Right ventricle myocardium inferior (tissue), 1 donor: ENCODE results near the gene GPSM1. TPM values are rescaled to one million over a fixed set of nuclear protein-coding genes. Genes with fewer than 3 reads are reported as not detected.
A peak's percentile ranks its signal among the peaks of the same experiment; 100 is the strongest.

Source experiments
- ATAC-seq: fragments of 200-7000 bp; cut with Tn5 transposase; one replicate; pipeline ENCODE4 v1.9.1; 2020; ENCODE audit warnings: mild to moderate bottlenecking, moderate library complexity
- DNase-seq: peaks from one replicate; pipeline ENCODE4 v3.0.0; 2021; ENCODE audit errors: missing footprints
- intact Hi-C: fragments of 100-400 bp; cut with DNase I; formaldehyde crosslinking; loops from one replicate; pipeline ENCODE4 v1.11.0; 2022
- total RNA-seq: library from RNA; stranded (reverse); fragmentation: NEBNext Ultra II Directional; extraction: Animal tissue kit (Norgen Biotek cat#: 25700); gene quantifications from one replicate; pipeline ENCODE4 v1.2.1, GENCODE V29; 2021
- donor health status: DM: no; HTN: yes; CAD: no; lungs with severe emphysema.

The GPSM1 gene
- total RNA-seq, 1 donor from 2014 or later = 48.6 TPM

DNA sequence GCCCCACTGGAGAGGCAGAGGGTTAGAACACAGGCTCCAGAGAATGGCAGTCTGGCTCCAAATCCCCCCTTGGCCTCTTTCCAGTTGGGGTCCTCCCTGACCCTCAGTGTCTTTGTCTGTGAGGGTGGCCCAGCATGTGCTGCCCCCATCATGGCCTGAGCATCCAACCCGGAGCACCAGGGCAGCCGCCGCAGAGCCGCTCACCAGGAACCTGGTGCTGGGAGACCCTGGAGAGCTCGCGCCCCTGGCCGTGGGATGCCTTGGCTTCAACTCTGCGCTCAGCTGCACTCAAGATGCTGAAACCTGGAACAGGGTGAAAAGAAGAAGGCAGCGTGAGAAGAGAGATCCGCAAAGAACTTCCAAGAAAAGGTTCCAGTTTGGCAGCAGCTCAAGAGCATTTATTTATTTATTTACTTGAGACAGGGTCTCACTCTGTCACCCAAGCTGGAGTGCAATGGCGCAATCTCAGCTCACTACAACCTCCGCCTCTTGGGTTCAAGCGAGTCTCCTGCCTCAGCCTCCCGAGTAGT lies 27.3 kb upstream of the GPSM1 start:
- DNase-seq (no peak), ATAC-seq (no peak)
- intact Hi-C loops = no loop called here

DNA sequence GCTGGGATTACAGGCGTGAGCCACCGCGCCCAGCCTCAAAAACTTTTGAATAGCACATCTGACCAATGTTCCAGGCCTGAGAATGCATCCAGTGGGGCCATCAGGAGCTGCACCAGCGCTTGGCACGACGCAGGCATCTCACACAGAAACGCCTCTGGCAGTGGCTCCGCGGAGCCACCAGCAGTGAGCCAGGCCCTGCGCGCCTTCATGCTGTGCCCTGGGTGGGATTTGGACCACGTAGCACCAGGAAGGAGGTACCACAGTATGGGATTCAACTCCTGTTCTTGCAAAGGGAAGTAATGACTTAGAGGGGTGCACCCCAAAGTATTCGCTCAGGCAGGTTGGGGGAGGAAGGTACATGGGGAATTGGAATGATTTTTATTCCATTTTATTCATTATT lies 26.5 kb upstream of the GPSM1 start:
- ATAC-seq (no peak), DNase-seq (peak; percentile 1)
- intact Hi-C loops = no loop called here

DNA sequence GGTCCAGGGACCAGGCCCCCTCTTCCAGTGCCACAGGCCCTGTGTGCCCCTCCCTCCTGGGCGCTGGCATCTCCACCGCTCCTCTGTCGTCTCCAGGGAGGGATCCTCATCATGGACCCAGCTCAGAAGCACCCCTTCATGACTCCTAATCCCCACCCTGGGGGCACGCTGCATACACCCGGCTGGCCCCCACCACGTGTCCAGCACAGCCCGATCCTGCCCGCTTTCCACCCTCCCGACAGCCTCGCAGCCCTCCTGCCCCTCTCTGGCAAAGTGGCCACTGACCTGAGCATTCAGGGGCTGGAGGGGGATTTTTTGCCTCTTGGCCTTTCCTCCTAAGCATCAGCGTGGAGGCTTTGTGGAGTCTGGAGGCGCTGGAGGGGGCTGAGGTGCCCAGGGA lies 24.8 kb upstream of the GPSM1 start:
- intact Hi-C loops = no loop called here
- DNase-seq (peak; percentile 20), ATAC-seq (no peak)

DNA sequence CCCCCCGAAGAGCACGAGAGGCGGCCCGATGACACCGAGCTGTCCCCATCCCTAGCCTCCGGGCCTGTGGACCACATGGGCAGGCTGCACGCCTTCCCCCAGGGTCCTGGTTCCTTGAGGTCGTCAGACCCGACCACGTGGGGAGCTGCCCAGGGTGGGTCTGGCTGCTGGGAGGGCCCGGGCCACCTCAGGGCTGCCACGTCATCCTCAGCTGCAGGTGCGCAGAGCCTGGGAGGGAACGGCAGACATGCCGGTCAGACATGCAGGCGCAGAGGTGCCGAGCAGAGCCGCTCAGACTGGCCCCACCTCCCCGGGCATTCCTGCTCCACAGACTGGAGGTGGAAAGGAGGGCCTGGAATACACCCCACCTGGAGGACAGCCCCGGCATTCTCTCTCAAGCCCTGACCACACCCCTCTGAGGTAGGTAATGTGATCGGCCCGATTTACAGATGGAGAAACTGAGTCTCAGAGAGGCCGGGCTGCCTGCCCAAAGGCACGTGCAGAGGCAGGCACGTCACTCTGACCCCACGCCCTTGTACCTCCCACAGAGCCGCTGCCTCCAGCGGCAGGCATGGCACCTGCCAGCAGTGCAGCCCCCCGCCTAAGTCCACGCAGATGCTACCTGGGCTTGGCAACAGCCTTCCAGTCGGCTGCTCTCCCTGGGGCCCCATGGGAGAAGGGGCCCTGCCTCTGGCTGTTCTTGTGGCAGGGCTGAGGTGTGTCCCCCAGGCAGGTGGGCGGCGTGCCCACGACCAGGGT lies 24.1 kb upstream of the GPSM1 start:
- intact Hi-C loops = no loop called here
- no peak for ATAC-seq
- DNase-seq = peak; percentile 53

DNA sequence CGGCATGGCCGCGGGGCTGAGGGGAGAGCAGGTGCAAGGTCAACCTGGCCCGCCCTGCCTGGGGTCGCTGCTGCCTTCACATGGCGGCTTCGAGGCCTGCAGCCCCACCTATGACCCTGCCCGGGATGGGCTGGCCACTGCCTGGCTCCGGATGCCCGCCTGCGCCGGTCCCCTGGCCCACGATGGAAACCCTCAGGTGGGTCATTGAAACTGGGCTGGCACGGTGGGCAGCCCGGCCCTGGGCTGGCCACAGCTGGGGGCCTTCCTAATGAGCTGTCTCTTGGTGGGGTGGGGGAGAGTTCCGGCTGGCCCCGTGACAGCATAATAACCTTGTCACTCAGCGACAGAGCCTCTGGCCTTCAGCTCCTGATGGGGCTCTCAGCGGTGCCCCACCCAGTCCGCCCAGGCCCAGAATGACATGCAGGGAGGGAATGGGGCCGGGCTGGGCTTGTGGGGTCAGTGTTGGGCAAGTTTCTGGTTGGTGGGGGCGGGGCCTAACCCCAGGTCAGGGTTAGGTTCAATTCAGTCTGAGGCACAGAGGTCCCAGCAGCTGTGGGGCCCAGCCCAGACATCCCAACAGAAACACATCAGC lies 23.4 kb upstream of the GPSM1 start, which contains the start of gene CCDC187:
Gene CCDC187, minus strand, starts transcription at position 270 of the 592 bp plus-strand sequence. Its CDS starts 264 bp downstream, at position 6.
- ATAC-seq = no peak
- intact Hi-C loops = no loop called here
- peak; percentile 40 for DNase-seq

DNA sequence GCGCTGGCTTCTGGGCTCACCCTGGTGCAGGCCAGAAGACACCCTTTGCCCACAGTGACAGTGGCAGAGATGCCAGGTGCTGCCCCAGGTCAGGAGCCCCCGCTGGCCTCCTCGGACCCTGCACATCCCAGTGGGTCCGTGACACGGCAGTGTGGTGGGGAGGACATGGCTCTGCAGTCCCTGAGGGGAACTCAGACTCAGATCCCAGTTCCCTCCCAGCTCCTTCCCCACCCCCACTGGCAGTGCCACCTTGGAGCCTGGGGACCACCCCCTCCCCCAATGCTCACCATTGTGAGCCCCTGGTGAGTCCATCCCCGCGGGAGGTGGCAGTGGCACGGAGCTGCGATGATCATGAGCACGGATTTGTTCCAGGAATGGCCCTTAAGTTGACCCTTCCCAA lies 22.9 kb upstream of the GPSM1 start:
- intact Hi-C loops = no loop called here
- DNase-seq (no peak), ATAC-seq (no peak)

DNA sequence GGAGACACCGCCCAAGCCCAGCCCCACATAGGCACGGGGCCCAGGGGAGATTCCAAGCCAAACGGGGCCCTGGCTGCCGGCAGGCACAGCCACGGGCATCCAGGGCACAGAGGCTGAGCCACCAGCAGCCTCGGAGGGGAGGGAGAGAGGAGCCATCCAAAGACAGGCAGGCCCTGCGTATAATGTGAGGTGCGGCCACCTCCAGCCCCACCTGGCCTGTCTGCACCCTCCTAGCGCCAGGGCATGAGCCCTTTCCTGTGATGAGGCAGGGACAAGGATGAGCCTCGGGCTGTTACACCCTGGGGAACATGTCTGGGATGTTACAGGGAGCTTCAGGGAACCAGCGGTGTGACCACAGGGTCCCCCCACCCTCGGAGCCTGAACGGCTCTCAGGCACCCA lies 22.4 kb upstream of the GPSM1 start:
- DNase-seq (peak; percentile 42), ATAC-seq (no peak)
- intact Hi-C loops = no loop called here

DNA sequence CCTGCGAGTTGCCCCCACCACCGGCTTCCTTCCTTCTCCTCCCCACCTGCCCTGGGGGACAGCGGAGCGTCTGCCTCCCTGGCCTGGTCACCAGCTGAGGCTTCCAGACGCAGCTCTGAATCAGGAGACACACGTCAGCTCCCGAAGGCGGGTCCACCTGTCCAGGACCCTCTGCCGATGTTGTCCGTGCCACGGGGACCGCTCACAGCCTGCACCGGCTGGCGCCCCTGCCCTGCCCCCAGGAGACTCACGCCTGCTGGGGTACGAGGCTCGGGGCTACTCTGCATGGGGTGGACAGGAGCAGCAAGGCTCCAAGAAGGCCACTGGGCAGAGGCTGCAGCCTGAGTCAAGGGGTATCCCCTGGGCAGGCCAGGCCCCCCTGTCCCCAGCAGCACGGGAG lies 21.5 kb upstream of the GPSM1 start:
- DNase-seq = peak; percentile 17
- no peak for ATAC-seq

DNA sequence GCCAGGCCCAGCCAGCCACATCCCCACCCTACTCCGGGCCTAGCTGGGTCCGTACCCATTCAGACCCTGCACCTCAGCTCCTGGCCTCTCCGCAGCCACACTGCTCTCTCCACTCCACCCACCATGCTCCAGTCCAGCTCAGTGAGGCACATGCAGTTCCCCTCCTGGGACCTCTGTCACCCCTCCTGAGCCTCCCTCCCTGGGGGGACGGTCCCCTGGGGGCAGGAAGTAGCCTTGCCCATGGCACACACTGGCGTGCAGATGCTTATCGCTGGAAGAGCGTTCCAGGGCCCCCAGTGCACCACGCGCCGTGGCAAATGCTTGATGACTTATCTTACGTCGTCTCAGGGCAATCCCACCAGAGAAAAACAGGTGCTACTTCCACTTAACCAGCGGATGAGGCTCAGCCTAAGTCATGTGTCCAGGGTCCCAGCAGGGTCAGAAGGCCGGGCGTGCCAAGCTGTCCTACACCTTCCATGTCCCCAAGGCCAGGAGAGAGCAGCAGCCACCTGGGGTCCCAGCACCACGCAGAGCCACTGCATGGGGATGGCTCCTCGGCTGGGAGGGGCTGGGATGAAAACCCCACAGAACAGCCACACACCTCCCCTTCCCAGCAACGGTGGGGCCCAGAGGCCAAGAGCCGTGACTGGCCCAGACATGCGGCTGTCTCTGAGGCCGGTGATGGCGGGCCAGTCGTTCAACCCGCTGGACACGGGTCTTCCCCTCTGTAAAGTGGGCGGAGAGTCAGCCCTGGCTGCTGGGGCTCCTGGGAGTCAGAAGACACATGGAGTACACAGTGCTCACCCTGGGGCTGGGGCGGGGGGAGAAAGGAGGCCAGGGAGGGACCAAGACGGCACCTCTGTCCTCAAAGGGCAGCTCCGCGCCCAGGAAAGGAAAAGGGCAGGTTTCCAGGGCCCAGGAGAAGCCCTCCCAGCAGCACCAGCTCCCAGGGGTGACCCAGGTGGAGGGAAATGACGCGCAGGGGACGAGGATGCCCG lies 20.8 kb upstream of the GPSM1 start:
- intact Hi-C loops = no loop called here
- DNase-seq (peak; percentile 53), ATAC-seq (no peak)

More for the DNA sequence above, 21.5 kb upstream of the GPSM1 start:
- intact Hi-C loops = no loop called here

DNA sequence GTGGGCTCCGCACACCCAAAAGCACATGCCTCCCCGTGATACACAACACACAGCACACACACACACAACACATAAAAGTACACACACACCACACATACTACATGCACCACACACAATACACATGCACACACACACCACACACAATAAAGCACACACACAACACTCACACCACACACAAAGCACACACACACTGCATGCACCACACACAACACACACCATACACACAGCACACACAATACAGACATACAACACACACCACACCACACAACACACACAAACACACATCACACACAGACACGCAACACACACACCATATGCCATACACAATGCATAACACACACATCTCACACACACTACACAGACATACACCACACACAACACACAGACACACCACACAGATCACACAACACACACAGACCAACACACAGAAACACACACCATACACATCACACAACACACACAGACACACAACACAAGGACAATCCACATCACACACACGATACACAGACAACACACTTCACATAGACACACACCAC lies 20.1 kb upstream of the GPSM1 start:
- ATAC-seq (no peak), DNase-seq (peak; percentile 35)
- intact Hi-C loops = no loop called here

DNA sequence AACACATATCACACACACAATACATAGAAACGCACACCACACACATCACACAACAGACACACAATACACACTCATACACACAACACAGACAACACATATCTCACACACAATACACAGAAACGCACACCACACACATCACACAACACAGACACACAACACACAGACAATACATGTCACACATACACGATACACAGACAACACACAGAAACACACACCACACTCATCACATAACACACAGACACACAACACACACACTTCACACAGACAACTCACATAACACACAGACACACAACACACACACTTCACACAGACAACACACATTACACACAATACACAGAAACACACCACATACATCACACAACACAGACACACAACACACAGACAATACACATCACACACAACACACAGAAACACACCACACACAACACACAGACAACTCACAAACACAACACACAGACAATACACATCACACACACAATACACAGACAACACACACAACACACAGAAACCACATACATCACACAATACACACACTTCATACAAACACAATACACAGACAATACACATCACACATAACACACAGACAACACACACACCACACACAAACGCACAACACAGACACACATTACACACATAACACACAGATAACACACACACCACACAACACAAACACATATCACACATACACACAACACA lies 19.2 kb upstream of the GPSM1 start:
- intact Hi-C loops = no loop called here
- ATAC-seq (no peak), DNase-seq (peak; percentile 5)

DNA sequence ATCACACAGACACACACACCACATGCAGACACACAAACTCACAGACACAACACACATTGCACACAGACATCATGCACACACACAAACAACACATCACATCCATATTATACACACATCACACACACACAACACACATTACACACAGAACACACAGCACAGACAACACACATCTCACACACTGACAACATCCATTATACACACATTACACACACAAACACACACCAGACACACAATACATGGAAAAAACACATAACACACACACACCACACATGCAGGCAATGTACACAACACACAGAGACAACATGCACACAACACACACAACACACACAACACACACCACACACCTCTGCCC lies 18.7 kb upstream of the GPSM1 start:
- DNase-seq (no peak), ATAC-seq (no peak)
- intact Hi-C loops = no loop called here

DNA sequence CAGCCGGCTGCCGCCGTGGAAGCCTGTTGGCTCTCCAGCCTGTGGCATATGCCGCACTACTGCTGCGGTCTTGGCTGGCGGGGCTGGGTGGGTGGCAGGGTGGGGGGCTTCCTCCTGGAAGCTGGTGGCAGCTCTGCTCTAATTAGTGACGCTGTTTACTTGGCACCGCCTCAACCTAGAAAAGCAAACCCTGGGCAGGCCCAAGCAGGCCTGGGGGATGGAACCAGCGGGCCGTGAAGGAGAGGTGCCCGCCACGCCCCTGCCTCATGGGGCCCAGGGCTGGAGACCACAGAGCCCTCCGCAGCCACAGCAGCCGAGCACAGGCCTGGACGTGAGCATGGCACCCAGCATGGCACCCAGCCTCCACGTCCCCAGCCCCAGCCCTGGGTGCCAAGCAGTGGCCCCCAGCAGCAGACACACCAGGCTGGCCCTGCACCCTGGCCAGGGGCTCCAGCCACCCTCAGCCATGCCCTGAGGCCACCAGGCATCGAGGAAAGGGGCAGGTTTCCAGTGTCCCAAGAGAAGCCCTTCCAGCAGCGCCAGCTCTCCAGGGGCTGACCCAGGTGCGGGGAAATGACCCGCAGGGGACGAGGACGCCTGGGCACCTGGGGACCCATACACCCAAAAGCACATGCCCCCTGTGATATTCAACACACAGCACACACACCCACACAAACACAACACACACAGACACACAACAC lies 18.1 kb upstream of the GPSM1 start:
- no peak for ATAC-seq
- DNase-seq = peak; percentile 55
- intact Hi-C loops = no loop called here

DNA sequence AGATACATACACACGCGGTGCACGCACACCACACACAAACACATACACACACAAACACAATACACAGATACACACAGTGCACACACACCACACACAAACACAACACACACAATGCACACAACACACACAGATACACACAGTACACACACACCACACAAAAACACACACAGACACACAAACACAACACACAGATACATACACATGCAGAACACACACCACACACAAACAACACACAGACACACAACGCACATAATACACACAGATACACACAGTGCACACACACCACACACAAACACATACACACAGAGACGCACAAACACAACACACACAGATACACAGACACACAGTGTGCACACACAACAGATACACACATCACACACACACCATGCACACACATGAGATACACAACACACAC lies 17.5 kb upstream of the GPSM1 start:
- intact Hi-C loops = no loop called here
- ATAC-seq = no peak

DNA sequence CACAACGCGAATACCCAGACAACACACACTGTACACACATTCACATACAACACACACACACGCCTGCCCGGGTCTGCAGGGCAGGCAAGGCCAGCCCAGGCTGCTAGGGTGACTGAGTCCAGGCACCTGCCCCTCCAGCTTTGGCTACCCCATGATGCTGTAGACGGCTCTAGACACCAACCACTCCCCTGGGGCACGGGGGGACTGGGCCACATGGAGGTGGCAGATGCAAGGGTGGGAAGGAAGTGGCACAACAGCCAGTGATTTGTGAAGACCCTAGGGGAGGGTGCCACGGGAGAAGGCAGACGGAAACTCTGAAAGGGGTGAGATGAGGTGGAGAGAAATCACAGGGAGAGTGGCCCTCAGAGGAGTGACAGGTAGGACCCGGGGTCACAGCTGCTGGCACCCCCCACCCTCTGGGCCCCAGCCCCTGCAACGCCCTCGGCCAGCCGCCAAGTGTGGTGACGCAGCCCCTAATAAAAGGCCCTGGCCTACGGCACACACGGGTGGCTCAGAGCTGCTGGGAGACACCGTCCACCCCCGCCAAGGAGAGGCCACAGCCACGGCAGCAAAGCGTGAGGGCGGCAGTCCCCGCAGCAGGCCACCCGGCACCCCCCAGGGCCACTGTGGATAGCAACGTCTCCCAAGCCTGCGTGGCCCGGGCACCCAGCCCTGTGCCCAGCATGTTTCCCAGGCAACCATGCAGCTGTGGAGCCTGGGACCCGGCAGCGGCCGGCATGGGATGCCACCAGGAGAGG lies 16.9 kb upstream of the GPSM1 start:
- DNase-seq (peak; percentile 49), ATAC-seq (no peak)
- intact Hi-C loops = no loop called here

More for the DNA sequence above, 17.5 kb upstream of the GPSM1 start:
- DNase-seq = no peak

DNA sequence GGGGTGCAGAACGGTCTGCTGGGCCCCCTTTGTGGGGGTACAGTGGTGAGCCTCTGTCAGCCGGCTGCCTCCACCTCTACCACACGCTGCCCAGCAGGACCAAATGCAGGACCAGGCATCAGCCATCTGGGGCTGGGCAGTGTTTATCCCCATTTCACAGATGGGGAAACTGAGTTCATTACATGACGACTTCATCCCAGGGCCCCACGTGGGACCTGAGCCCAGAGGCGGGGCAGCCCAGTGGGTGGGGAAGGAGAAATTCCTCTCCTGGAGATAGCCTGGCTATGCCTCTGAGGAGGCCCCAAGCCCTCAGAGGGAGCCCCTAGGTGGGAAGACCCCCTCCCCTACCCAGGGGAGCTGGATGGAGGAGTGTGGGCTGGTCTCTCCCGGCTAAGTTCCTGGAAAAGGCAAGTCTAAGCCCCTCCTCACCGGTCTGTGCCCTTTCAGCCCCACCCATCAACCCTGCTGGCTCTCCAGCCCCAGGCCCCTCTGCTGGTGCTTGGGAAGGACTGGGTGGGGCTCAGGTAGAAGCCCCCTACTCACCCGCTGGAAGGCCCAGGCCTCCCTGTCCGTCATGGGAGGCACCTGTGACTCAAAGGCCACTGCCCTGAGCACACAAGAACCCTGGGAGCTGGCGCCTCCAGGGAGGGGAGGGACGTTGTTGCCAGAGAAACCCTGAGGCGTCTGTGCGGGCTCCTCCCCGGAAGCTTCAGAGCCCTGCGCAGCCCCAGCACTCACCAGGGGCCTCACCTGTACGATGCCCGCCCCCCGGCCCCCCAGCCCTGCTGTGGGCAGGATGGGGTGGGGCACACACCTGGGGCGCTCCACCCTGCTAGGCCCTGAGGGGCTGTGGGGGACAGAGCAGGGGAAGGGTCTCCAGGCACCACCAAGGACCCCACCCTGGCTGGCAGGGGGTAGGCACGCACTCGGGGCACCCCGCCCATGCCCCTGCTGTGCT lies 16.0 kb upstream of the GPSM1 start:
- intact Hi-C loops = loop anchor here (1.0 to 2.0 kb wide), 2 partner anchors 53 to 89 kb away; partner anchors contain the start of gene SNAPC4
- ATAC-seq = no peak
- peak; percentile 60 for DNase-seq
